Dermis lymphatic vessel endothelial cell (primary cell): ENCODE results near the gene CNPY4. TPM values are rescaled to one million over a fixed set of nuclear protein-coding genes. Genes with fewer than 3 reads are reported as not detected.

Experiments used
- total RNA-seq: library from RNA; depleted of rRNA; stranded (reverse); fragments of >200 nt; gene quantifications from 2 replicates; pipeline ENCODE4 v1.2.1, GENCODE V29; 2014

Gene CNPY4, protein sequence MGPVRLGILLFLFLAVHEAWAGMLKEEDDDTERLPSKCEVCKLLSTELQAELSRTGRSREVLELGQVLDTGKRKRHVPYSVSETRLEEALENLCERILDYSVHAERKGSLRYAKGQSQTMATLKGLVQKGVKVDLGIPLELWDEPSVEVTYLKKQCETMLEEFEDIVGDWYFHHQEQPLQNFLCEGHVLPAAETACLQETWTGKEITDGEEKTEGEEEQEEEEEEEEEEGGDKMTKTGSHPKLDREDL
- 29.8 and 33.4 TPM in 2 replicates for total RNA-seq

GRCh38 chr7:100119072-100119969 lies at the start of gene CNPY4, which contains the start of gene TAF6:
CNPY4 (plus strand) TSS chr7:100119634; CDS start chr7:100119745, 111 bp downstream.
TAF6 (minus strand) TSS chr7:100119358; CDS start chr7:100114209, 5,149 bp downstream.

DNA sequence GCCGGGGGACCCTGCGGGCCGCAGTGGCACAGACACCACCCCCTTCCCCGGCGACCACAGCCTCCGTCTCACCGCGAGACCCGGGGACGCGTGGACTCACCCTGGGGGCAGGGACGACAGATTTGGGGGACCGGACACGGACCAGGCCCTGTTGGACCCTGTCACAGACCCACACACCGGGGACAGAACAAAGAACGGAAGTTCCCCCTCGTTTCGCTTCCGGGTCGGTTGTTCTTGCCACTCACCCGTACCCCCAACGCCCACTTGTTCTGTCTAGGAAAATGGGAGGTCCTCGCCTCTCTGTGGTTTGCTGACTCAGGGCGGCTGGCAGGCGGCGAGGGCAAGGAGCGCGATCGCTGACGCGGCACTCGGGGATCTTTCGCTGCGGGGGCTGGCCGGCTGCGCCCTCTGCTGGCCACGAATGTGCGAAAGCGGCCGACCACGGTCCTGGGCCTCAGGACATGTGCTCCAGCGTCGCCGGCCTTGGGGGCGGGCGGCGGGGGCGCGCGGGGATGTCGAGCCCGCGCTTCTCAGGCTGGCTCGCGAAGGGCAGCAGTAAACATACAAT lies 37.8 kb upstream of the CNPY4 start, which contains the start of gene ZNF3:
TSS of gene ZNF3 (minus strand) at position 189 of the 568 bp plus-strand sequence. CDS start 4,366 bp downstream, outside the sequence.

DNA sequence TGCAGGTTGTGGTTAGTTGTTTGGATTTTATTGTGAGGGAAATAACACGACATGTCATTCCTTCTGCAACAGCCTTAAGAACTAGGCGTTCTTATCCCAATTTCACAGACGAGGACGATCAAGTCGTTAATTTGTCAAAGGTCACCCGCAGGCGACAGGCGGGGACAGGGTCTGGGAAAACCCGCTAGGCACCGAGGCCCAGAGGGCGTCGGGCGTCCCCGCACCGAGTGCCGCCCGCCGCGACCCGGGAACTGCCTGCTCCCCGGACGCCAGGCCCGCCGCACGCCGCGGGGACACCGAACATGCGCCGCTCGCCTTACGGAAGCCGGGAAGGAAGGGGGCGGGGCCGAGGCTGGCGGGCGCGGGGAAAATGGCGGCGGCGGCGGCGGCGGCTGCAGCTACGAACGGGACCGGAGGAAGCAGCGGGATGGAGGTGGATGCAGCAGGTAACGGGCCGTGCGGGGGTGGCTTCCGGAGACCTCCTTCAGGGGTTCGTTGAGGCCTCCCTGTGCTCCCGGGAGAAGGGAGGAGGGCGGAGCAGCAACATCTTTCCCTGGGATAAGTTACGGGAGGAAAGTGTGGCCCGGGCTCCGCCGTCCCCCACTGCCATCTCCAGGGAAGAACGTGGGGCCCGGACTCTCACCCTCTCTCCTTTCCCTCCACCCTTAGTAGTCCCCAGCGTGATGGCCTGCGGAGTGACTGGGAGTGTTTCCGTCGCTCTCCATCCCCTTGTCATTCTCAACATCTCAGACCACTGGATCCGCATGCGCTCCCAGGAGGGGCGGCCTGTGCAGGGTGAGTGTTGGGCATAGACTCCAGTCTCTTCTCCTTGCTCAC lies 30.6 kb upstream of the CNPY4 start, which contains the start of gene COPS6:
TSS of gene COPS6 (plus strand) at position 349 of the 837 bp plus-strand sequence. CDS start at position 371, 22 bp downstream.

GRCh38 chr7:100101016-100101862 lies 18.2 kb upstream of the CNPY4 start, which contains the start of the genes AP4M1 and MCM7:
AP4M1 (plus strand) TSS chr7:100101643; CDS start chr7:100101715, 72 bp downstream.
MCM7 (minus strand) TSS chr7:100101397; CDS start chr7:100101294, 103 bp downstream.

DNA sequence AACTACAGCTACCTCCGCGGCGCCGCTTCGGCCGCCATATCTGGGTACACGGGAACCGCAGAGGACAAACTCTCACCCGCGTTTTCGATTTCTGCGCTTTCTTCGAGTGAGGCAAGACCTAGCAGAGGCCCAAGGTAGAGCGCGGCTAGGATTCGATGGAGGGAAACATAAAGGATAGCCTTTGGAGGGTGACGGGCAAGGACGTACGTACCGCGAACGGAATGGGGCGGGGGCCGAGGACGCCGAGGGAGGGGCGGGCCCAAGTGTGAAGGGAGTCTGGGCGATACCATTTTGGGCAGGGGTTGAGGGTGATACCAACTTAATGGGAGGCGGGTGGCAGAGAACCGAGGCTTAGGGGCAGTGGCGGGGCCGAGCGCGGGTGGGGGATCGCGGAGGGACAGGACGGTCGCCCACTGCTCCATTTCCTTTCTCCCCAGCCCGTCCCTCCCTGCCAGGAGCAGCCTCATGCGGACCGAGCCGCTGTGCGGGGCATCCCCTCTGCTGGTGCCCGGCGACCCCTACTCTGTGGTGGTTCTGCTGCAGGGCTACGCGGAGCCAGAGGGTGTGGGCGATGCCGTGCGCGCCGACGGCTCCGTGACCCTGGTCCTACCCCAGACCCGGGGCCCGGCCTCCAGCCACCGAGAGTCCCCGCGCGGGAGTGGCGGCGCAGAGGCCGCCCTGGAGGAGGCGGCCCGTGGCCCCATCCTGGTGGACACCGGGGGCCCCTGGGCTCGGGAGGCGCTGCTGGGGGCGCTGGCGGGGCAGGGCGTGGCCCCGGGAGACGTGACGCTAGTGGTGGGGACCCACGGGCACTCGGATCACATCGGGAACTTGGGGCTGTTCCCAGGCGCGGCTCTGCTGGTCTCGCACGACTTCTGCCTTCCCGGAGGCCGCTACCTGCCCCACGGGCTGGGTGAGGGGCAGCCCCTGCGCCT lies 7.8 kb downstream of the CNPY4 start, which contains the start of gene MBLAC1:
TSS of gene MBLAC1 (plus strand) at position 37 of the 935 bp plus-strand sequence. CDS start at position 466, 429 bp downstream.

DNA sequence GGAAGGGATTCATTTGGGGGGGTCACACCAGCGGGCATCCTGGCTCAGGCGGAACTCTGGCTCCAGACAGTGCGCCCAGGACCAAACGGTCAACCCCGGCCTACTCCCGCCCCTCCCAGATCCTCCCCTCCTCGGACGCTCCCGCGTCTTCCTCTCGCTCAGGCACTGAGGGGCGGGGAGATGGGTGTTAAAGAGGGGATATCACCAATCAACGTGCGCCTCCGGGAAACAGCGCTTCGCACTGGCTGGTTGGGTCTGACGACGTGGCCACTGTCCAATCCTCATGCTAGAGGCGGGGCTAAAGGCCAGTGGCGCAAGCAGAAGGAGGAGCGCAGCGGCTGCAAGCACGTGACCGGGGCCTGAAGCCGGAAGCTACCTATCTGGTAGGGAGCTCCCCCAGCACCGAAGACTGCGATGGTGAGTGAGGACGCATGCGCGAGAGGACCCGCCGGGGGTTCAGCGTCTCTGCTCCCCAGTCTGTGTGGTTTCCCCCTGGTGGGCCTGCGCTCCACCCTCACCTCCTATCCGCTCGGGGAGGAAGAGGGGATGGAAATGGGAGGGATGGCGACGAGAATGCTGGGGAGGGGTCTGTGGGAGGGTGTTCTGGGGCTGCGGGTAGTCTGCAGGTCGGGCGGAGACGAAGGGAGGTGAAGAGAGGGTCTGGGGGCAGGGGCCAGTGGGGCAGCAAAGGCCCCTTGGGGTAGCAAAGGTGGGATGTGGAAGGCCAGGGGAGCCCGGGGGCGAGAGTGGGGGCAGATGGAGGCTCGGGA lies 29.3 kb downstream of the CNPY4 start, which contains the start of gene LAMTOR4:
TSS of gene LAMTOR4 (plus strand) at position 360 of the 770 bp plus-strand sequence. CDS start at position 415, 55 bp downstream.

GRCh38 chr7:100158229-100159098 lies 39.0 kb downstream of the CNPY4 start, which contains the start of gene TRAPPC14:
TRAPPC14 (minus strand) TSS chr7:100158723; CDS start chr7:100158499, 224 bp downstream.

Other genes starting within 250 kb of the CNPY4 start
- 0.11 and 0.17 TPM in 2 replicates for gene OR2AE1, start 242.6 kb upstream of the CNPY4 start, total RNA-seq
- 17.4 and 23.2 TPM in 2 replicates for gene TRIM4, start 200.1 kb upstream of the CNPY4 start, total RNA-seq
- gene GJC3, start 190.0 kb upstream of the CNPY4 start, total RNA-seq = 0.87 and 1.0 TPM in 2 replicates
- gene AZGP1, start 143.6 kb upstream of the CNPY4 start, total RNA-seq = not detected in 2 replicates
- 28.8 and 38.8 TPM in 2 replicates for gene ZKSCAN1, start 104.0 kb upstream of the CNPY4 start, total RNA-seq
- gene ZSCAN21, start 69.9 kb upstream of the CNPY4 start, total RNA-seq = 8.0 and 8.2 TPM in 2 replicates
- 26.3 and 33.3 TPM in 2 replicates for gene ZNF3, start 37.9 kb upstream of the CNPY4 start, total RNA-seq
- 44.3 and 54.3 TPM in 2 replicates for gene COPS6, start 30.7 kb upstream of the CNPY4 start, total RNA-seq
- 27.5 and 34.8 TPM in 2 replicates for gene MCM7, start 18.2 kb upstream of the CNPY4 start, total RNA-seq
- 14.3 and 15.6 TPM in 2 replicates for gene AP4M1, start 18.0 kb upstream of the CNPY4 start, total RNA-seq
- 18.5 and 20.0 TPM in 2 replicates for gene TAF6, start 276 bp upstream of the CNPY4 start, total RNA-seq
- 1.8 and 2.8 TPM in 2 replicates for gene MBLAC1, start 7.3 kb downstream of the CNPY4 start, total RNA-seq
- gene LAMTOR4, start 29.3 kb downstream of the CNPY4 start, total RNA-seq = 105 and 108 TPM in 2 replicates
- gene TRAPPC14, start 39.1 kb downstream of the CNPY4 start, total RNA-seq = 4.3 and 5.6 TPM in 2 replicates
- gene GAL3ST4, start 49.0 kb downstream of the CNPY4 start, total RNA-seq = 0.09 TPM in 1 of 2 replicates, not detected in the other
- 1.3 and 3.5 TPM in 2 replicates for gene GPC2, start 57.7 kb downstream of the CNPY4 start, total RNA-seq
- gene STAG3, start 58.3 kb downstream of the CNPY4 start, total RNA-seq = 0.33 and 0.60 TPM in 2 replicates
- 2.6 TPM in 1 of 2 replicates, not detected in the other for gene PVRIG, start 100.3 kb downstream of the CNPY4 start, total RNA-seq
- gene SPDYE3, start 188.1 kb downstream of the CNPY4 start, total RNA-seq = not detected in 2 replicates
- gene PILRB, start 238.5 kb downstream of the CNPY4 start, total RNA-seq = 9.4 and 14.3 TPM in 2 replicates